GM21526 (cell line): ENCODE results near the gene TMEM178B.

Source experiments
- ATAC-seq: cut with Tn5 transposase; IDR thresholded peaks from one replicate; pipeline ENCODE4 v1.9.1; 2021; ENCODE audit warnings: moderate library complexity; ENCODE audit not compliant: unreplicated experiment, low FRiP score

Gene TMEM178B

DNA sequence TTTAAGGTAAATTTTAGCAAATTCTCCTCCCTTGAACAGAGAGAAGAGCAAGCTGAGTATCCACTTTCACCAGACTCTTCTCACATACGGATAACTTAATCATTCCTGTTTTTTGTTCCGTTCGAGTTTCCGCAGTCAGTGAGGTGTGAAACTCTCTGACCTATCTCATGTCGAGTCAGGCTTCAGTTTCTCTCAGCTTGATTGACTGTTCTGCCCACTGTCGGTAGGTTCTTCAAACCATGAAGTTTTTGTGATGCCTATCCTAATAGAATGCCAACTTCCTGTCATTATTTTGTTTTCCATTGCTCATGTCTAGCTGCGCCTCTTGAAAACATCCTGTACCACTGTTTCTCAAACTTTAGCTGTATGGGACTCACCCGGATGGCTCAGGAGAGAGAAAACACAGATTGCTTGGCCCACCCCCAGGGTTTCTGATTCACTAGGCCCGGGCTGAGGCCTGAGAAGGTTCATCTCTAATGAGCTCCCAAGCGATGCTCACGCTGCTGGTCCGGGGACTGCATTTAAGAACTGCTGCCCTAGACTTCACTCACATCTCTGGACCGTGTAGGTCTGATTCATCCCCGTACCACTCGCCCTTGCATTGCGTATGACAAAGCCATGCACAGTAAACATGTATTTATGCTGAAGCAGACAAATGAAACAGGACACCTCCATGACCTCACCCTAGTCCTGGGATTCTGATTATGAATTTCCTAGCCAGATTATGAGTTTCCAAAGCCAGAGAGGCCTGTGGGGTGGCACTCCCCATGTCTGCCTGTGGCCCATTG lies 269.0 kb downstream of the TMEM178B start:
- ATAC-seq, result no peak

DNA sequence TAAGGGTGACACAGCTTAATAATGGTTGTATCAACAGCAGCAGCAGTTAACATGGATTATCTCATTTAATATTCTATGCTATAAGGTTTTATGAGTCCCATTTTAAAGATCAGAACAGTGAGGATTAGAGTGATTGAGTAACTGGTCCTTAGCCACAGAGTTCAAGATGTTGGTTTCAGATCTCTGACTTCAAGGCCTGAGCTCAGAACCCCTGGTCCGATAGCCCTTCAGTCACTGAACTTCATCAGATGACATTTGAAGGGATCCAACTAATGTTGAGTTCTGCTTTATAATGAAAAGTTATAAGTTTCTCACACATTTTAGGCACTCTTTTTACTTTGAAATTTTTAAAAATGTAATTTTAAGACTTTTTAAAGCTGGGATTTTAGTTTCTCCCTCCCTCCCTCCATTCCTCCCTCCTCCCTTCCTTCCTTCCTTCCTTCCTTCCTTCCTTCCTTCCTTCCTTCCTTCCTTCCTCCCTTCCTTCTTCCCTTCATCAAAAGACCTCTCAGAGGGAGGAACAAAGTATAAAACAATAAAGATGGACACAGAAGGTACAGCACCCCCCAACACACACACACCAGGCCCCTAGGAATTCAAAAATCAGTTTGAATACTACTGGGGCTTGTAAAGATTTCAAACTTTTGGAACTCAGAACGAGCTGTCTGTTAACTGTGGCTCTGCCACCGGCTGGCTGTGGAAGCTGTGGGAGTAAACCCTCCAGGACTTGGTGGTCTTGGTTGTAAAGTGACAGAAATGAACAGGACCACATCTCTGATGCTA lies 270.5 kb downstream of the TMEM178B start:
- no peak for ATAC-seq

- no peak for ATAC-seq
These were observed 274.9 kb downstream of the TMEM178B start for GRCh38 chr7:141348728-141349127.

GRCh38 chr7:141349338-141349737 lies 275.5 kb downstream of the TMEM178B start:
- no peak for ATAC-seq

DNA sequence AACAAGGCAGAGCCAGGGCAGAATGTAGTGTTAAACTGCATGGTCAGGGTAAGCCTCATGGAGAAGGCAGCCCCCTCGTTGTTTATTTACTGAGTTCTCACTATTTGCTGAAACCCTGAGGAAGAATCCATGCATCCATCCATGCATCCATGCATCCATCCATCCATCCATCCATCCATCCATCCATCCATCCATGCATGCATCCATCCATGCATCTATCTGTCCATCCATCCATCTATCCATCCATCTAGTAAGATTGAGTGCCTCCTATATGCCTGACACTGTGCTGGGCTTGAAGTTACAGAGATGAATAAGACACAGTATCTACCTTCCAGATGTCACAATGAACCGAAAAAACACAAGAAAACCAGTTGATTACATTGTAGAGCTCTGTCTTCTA lies 275.9 kb downstream of the TMEM178B start:
- no peak for ATAC-seq

DNA sequence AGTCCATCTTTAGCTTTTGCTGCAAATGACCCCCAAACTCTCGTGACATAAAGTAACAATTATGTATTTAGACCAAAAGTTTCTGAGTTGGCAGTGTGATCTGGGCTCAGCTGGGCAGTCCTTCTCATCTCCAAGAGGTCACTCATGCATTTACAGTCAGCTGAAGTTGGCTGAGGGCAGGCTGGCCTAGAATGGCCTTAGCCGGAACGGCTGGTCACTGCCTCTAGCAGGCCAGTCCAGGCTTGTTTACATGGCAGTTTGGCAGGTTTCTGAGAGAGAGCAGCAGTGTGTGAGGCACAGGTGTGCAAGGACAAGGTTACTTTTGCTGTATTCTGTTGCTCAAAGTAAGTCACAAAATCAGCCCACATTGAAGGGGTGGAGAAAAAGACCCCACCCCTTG lies 277.3 kb downstream of the TMEM178B start:
- no peak for ATAC-seq

- no peak for ATAC-seq
These were observed 279.1 kb downstream of the TMEM178B start for GRCh38 chr7:141352955-141353354.

DNA sequence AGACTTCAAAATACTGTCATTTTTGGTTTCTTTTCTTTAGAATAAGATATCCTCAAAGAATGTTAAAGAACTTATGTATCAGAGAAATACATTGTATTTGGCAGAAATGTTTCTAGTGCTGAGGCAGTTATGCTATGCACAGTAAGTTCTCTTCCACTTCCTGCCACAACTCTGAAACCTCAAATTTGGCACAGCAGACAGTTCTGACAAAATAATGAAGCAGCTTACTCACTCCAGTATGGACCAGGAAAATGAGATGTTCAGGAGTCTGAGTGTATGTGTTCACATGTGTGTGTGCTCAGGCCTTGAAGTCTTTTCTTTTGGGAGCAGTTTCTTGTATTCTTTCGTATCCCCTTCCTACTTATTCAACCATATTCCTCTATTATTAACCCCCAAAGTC lies 280.4 kb downstream of the TMEM178B start:
- no peak for ATAC-seq

DNA sequence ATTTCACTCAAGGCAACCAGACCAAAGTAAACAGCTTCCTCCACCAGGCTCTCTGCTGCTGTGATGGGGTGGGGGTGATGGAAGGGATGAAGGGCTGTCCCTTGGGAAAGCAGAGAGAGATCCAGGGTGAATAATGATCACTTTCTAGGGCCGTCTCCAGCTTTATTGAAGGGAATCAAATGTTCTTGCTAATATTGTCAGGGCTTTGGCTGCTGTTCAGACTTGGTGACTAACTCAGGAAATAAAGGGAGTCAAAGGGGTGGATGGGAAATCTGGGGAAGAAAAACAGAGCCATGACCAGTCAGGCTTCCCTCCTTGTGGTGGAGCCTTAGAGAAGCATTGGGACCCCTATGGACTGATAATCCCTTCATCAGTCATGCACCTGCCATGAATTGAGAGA lies 281.2 kb downstream of the TMEM178B start:
- ATAC-seq, result no peak

DNA sequence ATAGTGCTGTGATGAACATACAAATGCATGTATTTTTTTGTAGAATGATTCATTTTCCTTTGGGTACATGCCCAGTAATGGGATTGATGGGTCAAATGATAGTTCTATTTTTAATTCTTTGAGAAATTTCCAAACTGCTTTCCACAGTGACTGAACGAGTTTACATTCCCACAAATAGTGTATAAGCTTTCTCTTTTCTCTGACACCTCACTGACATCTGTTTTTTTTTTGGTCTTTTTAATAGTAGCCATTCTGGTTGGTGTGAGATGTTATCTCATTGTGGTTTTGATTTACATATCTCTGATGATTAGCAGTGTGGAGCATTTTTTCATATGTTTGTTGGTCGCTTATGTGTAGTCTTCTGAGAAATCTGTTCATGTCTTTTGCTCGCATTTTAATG lies 282.3 kb downstream of the TMEM178B start:
- ATAC-seq, result no peak

GRCh38 chr7:141358386-141358785 lies 284.5 kb downstream of the TMEM178B start:
- no peak for ATAC-seq

DNA sequence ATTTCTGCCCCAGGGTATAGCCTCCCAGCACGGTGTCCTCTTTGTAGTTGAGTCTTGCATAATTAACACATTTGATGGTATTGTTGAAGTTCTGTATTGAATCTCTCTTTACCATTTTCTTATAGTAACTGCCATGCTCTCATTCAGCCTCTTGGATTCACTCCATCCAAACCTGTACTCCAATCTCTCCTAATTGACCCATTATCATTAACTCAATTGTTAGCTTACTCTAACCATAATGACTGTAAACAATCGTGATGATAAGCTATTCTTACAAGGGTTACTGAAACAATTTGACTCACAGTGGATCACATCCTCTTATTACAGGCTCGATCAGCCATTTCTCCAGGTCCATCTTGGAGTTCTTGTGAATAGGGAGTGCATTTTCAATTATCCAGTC lies 285.4 kb downstream of the TMEM178B start:
- ATAC-seq, result no peak

DNA sequence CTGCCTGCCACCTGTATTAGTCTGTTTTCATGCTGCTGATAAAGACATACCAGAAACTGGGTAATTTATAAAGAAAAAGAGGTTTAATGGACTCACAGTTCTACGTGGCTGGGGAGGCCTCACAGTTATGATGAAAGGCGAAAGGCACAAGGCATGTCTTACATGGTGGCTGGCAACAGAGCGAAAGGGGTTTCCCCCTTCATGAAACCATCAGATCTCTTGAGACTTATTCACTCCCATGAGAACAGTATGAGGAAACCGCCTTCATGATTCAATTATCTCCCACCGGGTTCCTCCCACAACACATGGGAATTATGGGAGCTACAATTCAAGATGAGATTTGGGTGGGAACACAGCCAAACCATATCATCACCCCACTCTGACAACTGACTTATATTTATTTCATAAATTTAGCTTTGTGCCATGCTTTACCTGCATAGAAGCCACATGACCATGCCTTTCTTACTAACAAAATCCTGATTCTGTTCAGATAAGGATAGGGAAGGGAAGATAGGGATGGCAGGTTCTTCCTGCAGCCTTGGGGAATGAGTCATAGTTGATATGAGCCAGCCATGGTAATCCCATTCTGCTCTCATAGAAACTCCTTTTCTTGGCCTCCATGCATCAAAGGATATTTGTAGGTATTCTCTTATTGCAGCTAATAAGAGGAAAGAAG lies 286.0 kb downstream of the TMEM178B start:
- ATAC-seq, result no peak

GRCh38 chr7:141360416-141360760 lies 286.5 kb downstream of the TMEM178B start:
- ATAC-seq, result no peak

GRCh38 chr7:141360803-141361202 lies 286.9 kb downstream of the TMEM178B start:
- ATAC-seq, result no peak

- ATAC-seq, result no peak
These were observed 287.6 kb downstream of the TMEM178B start for GRCh38 chr7:141361479-141361878.

- no peak for ATAC-seq
These were observed 288.1 kb downstream of the TMEM178B start for GRCh38 chr7:141361960-141362359.

GRCh38 chr7:141362580-141363435 lies 288.9 kb downstream of the TMEM178B start:
- no peak for ATAC-seq

DNA sequence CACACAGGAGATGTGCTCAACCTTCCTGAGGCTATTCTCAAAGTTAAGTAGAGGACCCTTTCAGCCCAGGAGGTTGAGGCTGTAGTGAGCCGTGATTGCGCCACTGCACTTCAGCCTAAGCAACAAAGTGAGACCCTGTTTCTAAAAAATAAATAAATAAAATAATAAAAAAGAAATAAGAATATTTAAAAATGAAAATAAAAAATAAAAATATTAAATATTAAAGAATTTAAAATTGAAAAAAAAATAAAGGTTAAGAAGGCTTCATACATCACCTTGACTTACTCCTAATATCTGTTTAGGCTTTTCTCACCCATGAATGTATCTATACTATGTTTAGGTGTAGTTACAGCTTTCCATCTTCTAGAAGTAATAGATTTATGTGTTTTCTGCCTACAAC lies 289.9 kb downstream of the TMEM178B start:
- no peak for ATAC-seq

DNA sequence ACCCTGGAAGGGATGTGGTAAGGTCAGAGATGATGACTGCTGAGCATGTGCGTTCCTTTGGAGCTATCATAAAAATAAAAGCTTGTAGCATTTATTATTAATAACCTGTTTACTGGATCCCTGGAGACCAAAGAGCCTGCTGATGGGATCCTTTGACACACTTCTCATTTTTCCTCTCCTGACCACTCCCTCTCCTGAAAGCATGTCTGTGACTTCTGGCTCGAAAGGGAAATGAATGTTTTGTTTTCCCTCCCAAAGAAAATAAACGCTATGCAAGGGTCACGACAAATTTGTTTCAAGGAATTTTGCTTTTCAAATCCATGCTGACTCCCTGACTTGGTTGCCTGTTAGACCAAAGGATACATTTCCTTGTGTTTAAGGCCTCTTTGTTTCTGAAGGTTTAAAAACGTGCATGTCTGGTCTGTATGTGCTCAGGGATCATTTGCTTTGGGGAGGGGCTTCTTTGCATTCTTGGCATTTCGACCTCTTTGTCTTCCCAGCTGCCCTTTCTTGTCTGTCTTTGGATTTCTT lies 292.3 kb downstream of the TMEM178B start:
- ATAC-seq, result no peak
